HCT116 (cell line): Measurements from ENCODE around the gene ZNF189.

ENCODE experiments used
- CEBPB ChIP-seq: IDR thresholded peaks from 2 replicates; pipeline ENCODE4 v1.6.1; 2012; ENCODE audit warnings: low read depth
- EZH2 ChIP-seq: fragments of 200-600 bp; sonication (generic); IDR thresholded peaks from 2 replicates; pipeline ENCODE4 v1.6.1; 2017; ENCODE audit warnings: antibody characterized with exemption, mixed run types
- POLR2A ChIP-seq: IDR thresholded peaks from 2 replicates; pipeline ENCODE4 v1.7.0; 2011; ENCODE audit warnings: borderline replicate concordance; ENCODE audit not compliant: insufficient read depth, insufficient read length; ENCODE audit errors: extremely low read depth
- POLR2AphosphoS5 ChIP-seq: IDR thresholded peaks from 2 replicates; pipeline ENCODE4 v1.6.1; 2011; ENCODE audit warnings: mild to moderate bottlenecking, low read depth, low read length, moderate library complexity
- RAD21 ChIP-seq: IDR thresholded peaks from 2 replicates; pipeline ENCODE4 v1.6.1; 2012; ENCODE audit warnings: low read depth, mild to moderate bottlenecking
- ZNF274 ChIP-seq: fragments of 200-500 bp; sonication (Bioruptor generic); IDR thresholded peaks from 2 replicates; pipeline ENCODE4 v1.6.1; 2014; ENCODE audit warnings: mild to moderate bottlenecking, low read depth, low read length, inconsistent platforms
- TF ChIP-seq, protein P1 (sequence below), 3 experiments: fragments of 200-600 bp in 1 of 3; sonication (generic) in 1 of 3; IDR thresholded peaks in 2 of 3; conservative IDR thresholded peaks in 1 of 3; 2 replicates each; pipeline ENCODE4 v1.5.1; 2012 to 2017; ENCODE audit warnings: low read depth in 2 of 3, low read length in 2 of 3, antibody characterized with exemption in 1 of 3, borderline replicate concordance in 1 of 3, control low read depth in 1 of 3, mild to moderate bottlenecking in 1 of 3, mixed read lengths in 1 of 3, mixed run types in 1 of 3, moderate library complexity in 1 of 3; ENCODE audit not compliant: insufficient read depth in 1 of 3
- TF ChIP-seq, protein P2 (sequence below): IDR thresholded peaks from 2 replicates; pipeline ENCODE4 v1.6.1; 2012; ENCODE audit warnings: low read depth

DNA sequence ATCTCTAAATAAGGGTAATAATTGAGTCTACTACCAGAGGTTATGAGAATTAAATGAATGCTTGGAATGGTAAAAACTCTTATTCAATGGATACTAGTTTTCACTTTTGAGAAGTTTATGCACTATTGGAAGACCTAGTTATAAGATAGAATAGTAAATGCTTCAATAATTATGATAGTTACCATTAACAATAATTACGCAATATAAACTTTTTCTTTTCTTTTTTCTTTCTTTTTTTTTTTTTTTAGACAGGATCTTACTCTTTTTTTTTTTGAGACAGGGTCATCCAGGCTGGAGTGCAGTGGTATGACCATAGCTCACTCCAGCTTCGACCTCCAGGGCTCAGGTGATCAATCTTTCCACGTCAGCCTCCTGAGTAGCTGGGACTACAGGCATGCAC is 30.3 kb downstream of the ZNF189 start:
- no peak for TF ChIP-seq POLR2AphosphoS5
- TF ChIP-seq, protein P1, sequence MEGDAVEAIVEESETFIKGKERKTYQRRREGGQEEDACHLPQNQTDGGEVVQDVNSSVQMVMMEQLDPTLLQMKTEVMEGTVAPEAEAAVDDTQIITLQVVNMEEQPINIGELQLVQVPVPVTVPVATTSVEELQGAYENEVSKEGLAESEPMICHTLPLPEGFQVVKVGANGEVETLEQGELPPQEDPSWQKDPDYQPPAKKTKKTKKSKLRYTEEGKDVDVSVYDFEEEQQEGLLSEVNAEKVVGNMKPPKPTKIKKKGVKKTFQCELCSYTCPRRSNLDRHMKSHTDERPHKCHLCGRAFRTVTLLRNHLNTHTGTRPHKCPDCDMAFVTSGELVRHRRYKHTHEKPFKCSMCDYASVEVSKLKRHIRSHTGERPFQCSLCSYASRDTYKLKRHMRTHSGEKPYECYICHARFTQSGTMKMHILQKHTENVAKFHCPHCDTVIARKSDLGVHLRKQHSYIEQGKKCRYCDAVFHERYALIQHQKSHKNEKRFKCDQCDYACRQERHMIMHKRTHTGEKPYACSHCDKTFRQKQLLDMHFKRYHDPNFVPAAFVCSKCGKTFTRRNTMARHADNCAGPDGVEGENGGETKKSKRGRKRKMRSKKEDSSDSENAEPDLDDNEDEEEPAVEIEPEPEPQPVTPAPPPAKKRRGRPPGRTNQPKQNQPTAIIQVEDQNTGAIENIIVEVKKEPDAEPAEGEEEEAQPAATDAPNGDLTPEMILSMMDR (IDR thresholded peaks at IDR 0.05 in 2 of 3, conservative IDR thresholded peaks at IDR 0.05 in 1 of 3; ENCODE audit: borderline replicate concordance in 1 of 3, insufficient read depth in 1 of 3, low read depth in 2 of 3, low read length in 2 of 3): no peak
- TF ChIP-seq EZH2: no peak
- TF ChIP-seq, protein P2, sequence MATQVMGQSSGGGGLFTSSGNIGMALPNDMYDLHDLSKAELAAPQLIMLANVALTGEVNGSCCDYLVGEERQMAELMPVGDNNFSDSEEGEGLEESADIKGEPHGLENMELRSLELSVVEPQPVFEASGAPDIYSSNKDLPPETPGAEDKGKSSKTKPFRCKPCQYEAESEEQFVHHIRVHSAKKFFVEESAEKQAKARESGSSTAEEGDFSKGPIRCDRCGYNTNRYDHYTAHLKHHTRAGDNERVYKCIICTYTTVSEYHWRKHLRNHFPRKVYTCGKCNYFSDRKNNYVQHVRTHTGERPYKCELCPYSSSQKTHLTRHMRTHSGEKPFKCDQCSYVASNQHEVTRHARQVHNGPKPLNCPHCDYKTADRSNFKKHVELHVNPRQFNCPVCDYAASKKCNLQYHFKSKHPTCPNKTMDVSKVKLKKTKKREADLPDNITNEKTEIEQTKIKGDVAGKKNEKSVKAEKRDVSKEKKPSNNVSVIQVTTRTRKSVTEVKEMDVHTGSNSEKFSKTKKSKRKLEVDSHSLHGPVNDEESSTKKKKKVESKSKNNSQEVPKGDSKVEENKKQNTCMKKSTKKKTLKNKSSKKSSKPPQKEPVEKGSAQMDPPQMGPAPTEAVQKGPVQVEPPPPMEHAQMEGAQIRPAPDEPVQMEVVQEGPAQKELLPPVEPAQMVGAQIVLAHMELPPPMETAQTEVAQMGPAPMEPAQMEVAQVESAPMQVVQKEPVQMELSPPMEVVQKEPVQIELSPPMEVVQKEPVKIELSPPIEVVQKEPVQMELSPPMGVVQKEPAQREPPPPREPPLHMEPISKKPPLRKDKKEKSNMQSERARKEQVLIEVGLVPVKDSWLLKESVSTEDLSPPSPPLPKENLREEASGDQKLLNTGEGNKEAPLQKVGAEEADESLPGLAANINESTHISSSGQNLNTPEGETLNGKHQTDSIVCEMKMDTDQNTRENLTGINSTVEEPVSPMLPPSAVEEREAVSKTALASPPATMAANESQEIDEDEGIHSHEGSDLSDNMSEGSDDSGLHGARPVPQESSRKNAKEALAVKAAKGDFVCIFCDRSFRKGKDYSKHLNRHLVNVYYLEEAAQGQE: no peak
- no peak for TF ChIP-seq CEBPB
- no peak for TF ChIP-seq ZNF274
- TF ChIP-seq RAD21: no peak
- TF ChIP-seq POLR2A: no peak
